Chondrocyte (in vitro differentiated cells): Measurements from ENCODE around the gene EDNRB. TPM values are rescaled to one million over a fixed set of nuclear protein-coding genes. Genes with fewer than 3 reads are reported as not detected.

Experiments
- DNase-seq: peaks from one replicate; pipeline ENCODE4 v3.0.0; 2021; ENCODE audit warnings: mixed read lengths, low spot score
- H3K27ac Mint-ChIP-seq: one replicate; pipeline ENCODE4 v1.8.0; 2021; ENCODE audit warnings: mild to moderate bottlenecking, moderate library complexity, mixed read lengths; ENCODE audit not compliant: unreplicated experiment
- H3K27me3 Mint-ChIP-seq: 2 replicates; pipeline ENCODE4 v1.8.0; 2021; ENCODE audit warnings: low read depth, mixed read lengths
- H3K36me3 Mint-ChIP-seq: 2 replicates; pipeline ENCODE4 v1.8.0; 2021; ENCODE audit warnings: low read depth, mixed read lengths
- H3K4me1 Mint-ChIP-seq: 2 replicates; pipeline ENCODE4 v1.8.0; 2021; ENCODE audit warnings: low read depth, mild to moderate bottlenecking, mixed read lengths
- H3K4me3 Mint-ChIP-seq: one replicate; pipeline ENCODE4 v1.8.0; 2021; ENCODE audit warnings: mild to moderate bottlenecking, moderate library complexity, mixed read lengths; ENCODE audit not compliant: unreplicated experiment
- H3K9me3 Mint-ChIP-seq: 2 replicates; pipeline ENCODE4 v1.8.0; 2021; ENCODE audit warnings: low read depth, mixed read lengths
- CTCF ChIP-seq: fragments of 200-600 bp; sonication (generic); IDR thresholded peaks from 2 replicates; pipeline ENCODE4 v1.5.0; 2021; ENCODE audit warnings: antibody characterized with exemption, mild to moderate bottlenecking, moderate library complexity
- total RNA-seq: library from RNA; stranded (reverse); gene quantifications from 3 replicates; pipeline ENCODE4 v1.2.1, GENCODE V29; 2021

Gene EDNRB
- total RNA-seq, 1 donor from 2014 or later, result not detected

- H3K4me1 Mint-ChIP-seq, result peaks cover 4% of the 10 kb centered on the region
- TF ChIP-seq CTCF, result no peak
- H3K9me3 Mint-ChIP-seq, result peaks cover 9% of the 10 kb centered on the region
- H3K27ac Mint-ChIP-seq, result no peak overlapping the region
- H3K27me3 Mint-ChIP-seq, result peaks cover 7% of the 10 kb centered on the region
- no peak overlapping the region for H3K4me3 Mint-ChIP-seq
- DNase-seq, result no peak
- H3K36me3 Mint-ChIP-seq, result peaks cover 3% of the 10 kb centered on the region
Observed at GRCh38 chr13:77898097-77898496, 20.5 kb downstream of the EDNRB start.

GRCh38 chr13:77896977-77897376, 21.7 kb downstream of the EDNRB start:
- Mint-ChIP-seq H3K27me3 (peaks cover 1% of the 10 kb centered on the region), H3K9me3 (no peaks in the 10 kb centered on the region), H3K4me1 (peaks cover 4% of the 10 kb centered on the region), H3K4me3 (no peak overlapping the region), H3K36me3 (no peaks in the 10 kb centered on the region), H3K27ac (no peak overlapping the region)
- TF ChIP-seq CTCF, result no peak
- no peak for DNase-seq

GRCh38 chr13:77896536-77896935, 22.1 kb downstream of the EDNRB start:
- Mint-ChIP-seq H3K36me3 (no peaks in the 10 kb centered on the region), H3K27ac (no peak overlapping the region), H3K4me1 (peaks cover 4% of the 10 kb centered on the region), H3K4me3 (no peak overlapping the region), H3K27me3 (peaks cover 1% of the 10 kb centered on the region), H3K9me3 (no peaks in the 10 kb centered on the region)
- DNase-seq, result no peak
- no peak for TF ChIP-seq CTCF

GRCh38 chr13:77894743-77895142, 23.9 kb downstream of the EDNRB start:
- no peak for DNase-seq
- Mint-ChIP-seq H3K4me1 (peaks cover 4% of the 10 kb centered on the region), H3K27me3 (peaks cover 4% of the 10 kb centered on the region), H3K36me3 (no peaks in the 10 kb centered on the region), H3K9me3 (no peaks in the 10 kb centered on the region), H3K4me3 (no peak overlapping the region), H3K27ac (no peak overlapping the region)
- TF ChIP-seq CTCF, result no peak

GRCh38 chr13:77893066-77893465, 25.6 kb downstream of the EDNRB start:
- Mint-ChIP-seq H3K4me1 (peaks cover 1% of the 10 kb centered on the region), H3K27me3 (peaks cover 4% of the 10 kb centered on the region), H3K4me3 (no peak overlapping the region), H3K36me3 (no peaks in the 10 kb centered on the region), H3K9me3 (no peaks in the 10 kb centered on the region), H3K27ac (no peak overlapping the region)
- DNase-seq, result no peak
- TF ChIP-seq CTCF, result no peak
